Islet of Langerhans (tissue), 1 donor: ENCODE results near the gene PAQR4.

Experiments
- FAIRE-seq: peaks from one replicate; lab custom pipeline; 2011; peaks lifted over from hg19 to GRCh38; lab: Jason Lieb, UNC

The PAQR4 gene

GRCh38 chr16:2966043-2966807, 2.9 kb upstream of the PAQR4 start:
- no peak for FAIRE-seq

- FAIRE-seq, result no peak
Observed at GRCh38 chr16:2966808-2967191, 2.3 kb upstream of the PAQR4 start.

GRCh38 chr16:2967211-2967631, 1.9 kb upstream of the PAQR4 start:
- no peak for FAIRE-seq

- FAIRE-seq, result no peak
Observed at GRCh38 chr16:2967721-2968161, 1.4 kb upstream of the PAQR4 start.

GRCh38 chr16:2968368-2968737, 795 bp upstream of the PAQR4 start:
- FAIRE-seq, result no peak

GRCh38 chr16:2969545-2970521, 685 bp downstream of the PAQR4 start:
- FAIRE-seq, result no peak

- no peak for FAIRE-seq
Observed at GRCh38 chr16:2970563-2970962, 1.4 kb downstream of the PAQR4 start.

GRCh38 chr16:2971134-2971984, 2.2 kb downstream of the PAQR4 start:
- no peak for FAIRE-seq

GRCh38 chr16:2971985-2972784, 3.0 kb downstream of the PAQR4 start:
- FAIRE-seq, result no peak

- FAIRE-seq, result no peak
Observed at GRCh38 chr16:2973093-2973492, 3.9 kb downstream of the PAQR4 start.

- FAIRE-seq, result no peak
Observed at GRCh38 chr16:2973605-2974318, 4.6 kb downstream of the PAQR4 start.

GRCh38 chr16:2974319-2975056, 5.3 kb downstream of the PAQR4 start:
- FAIRE-seq, result no peak

- no peak for FAIRE-seq
Observed at GRCh38 chr16:2975161-2975795, 6.1 kb downstream of the PAQR4 start.

- FAIRE-seq, result no peak
Observed at GRCh38 chr16:2976201-2976600, 7.1 kb downstream of the PAQR4 start.

- no peak for FAIRE-seq
Observed at GRCh38 chr16:2976673-2977072, 7.5 kb downstream of the PAQR4 start.

GRCh38 chr16:2977440-2977839, 8.3 kb downstream of the PAQR4 start:
- FAIRE-seq, result no peak

GRCh38 chr16:2979669-2980226, 10.6 kb downstream of the PAQR4 start:
- FAIRE-seq, result no peak

GRCh38 chr16:2980227-2981176, 11.4 kb downstream of the PAQR4 start, which contains the start of gene PKMYT1:
PKMYT1 (minus strand) TSS chr16:2980446; CDS start chr16:2979657, 789 bp downstream.
- FAIRE-seq, result no peak
